H1 (cell line): Measurements from ENCODE around the gene HTR2A. TPM values are rescaled to one million over a fixed set of nuclear protein-coding genes. Genes with fewer than 3 reads are reported as not detected.

Experiments used
- CTCF ChIA-PET: fragments of 300-600 bp; sonication (Branson Sonifier 250); formaldehyde crosslinking; loops from one replicate; lab custom pipeline; 2021; ENCODE audit not compliant: partially characterized antibody; lab: Charles Lee
- POLR2A ChIA-PET: fragments of 300-600 bp; sonication (Branson Sonifier 250); formaldehyde crosslinking; loops from one replicate; lab custom pipeline; 2021; ENCODE audit warnings: inconsistent platforms; ENCODE audit not compliant: partially characterized antibody; lab: Charles Lee
- DNase-seq, 2 experiments: peaks; one replicate each; pipeline versions ENCODE4 v3.0.0 to v3.0.0-alpha.2; 2010 to 2022; ENCODE audit warnings: low spot score in 2 of 2, low read depth in 1 of 2, mixed read lengths in 1 of 2
- FAIRE-seq: peaks from 2 replicates; lab custom pipeline; 2011; peaks lifted over from hg19 to GRCh38; lab: Jason Lieb, UNC
- H2AFZ ChIP-seq: 2 replicates; pipeline ENCODE4 v1.8.1; 2012; ENCODE audit warnings: low read length, inconsistent platforms
- H2AK5ac ChIP-seq: 2 replicates; pipeline ENCODE4 v1.6.1; 2013; ENCODE audit warnings: low read depth, low read length
- H2BK120ac ChIP-seq: replicated peaks from 2 replicates; pipeline ENCODE3; 2013; ENCODE audit warnings: low read depth, low read length, inconsistent platforms
- H2BK12ac ChIP-seq: 2 replicates; pipeline ENCODE4 v1.6.1; 2013; ENCODE audit warnings: low read depth, low read length
- H2BK15ac ChIP-seq: 2 replicates; pipeline ENCODE4 v1.6.1; 2013; ENCODE audit warnings: low read length
- H2BK20ac ChIP-seq: 2 replicates; pipeline ENCODE4 v1.6.1; 2013; ENCODE audit warnings: low read length
- H2BK5ac ChIP-seq: 2 replicates; pipeline ENCODE4 v1.6.1; 2013; ENCODE audit warnings: low read depth, low read length
- H3K14ac ChIP-seq: 2 replicates; pipeline ENCODE4 v1.6.1; 2013; ENCODE audit warnings: inconsistent platforms; ENCODE audit not compliant: insufficient read length
- H3K18ac ChIP-seq: 2 replicates; pipeline ENCODE4 v1.6.1; 2013; ENCODE audit warnings: low read length; ENCODE audit errors: extremely low read depth
- H3K23ac ChIP-seq: 2 replicates; pipeline ENCODE4 v1.6.1; 2013; ENCODE audit warnings: inconsistent platforms; ENCODE audit not compliant: insufficient read length
- H3K23me2 ChIP-seq: 2 replicates; pipeline ENCODE4 v1.6.1; 2013; ENCODE audit warnings: low read depth, low read length
- H3K27ac ChIP-seq: 2 replicates; pipeline ENCODE4 v1.6.1; 2011; ENCODE audit warnings: low read depth, low read length, inconsistent platforms
- H3K27me3 ChIP-seq, 4 experiments: replicated peaks in 1 of 4; 1 replicate in 1 of 4; 2 replicates in 3 of 4; pipeline versions ENCODE4 v1.6.1 to v1.8.1; 2011 to 2013; ENCODE audit warnings: low read length in 3 of 4, mild to moderate bottlenecking in 3 of 4, inconsistent platforms in 2 of 4, mixed read lengths in 2 of 4, moderate library complexity in 1 of 4; ENCODE audit not compliant: control insufficient read depth in 3 of 4, insufficient read depth in 3 of 4; ENCODE audit errors: extremely low read depth in 1 of 4
- H3K36me3 ChIP-seq, 4 experiments: 2 replicates each; pipeline versions ENCODE4 v1.6.1 to v1.8.1; 2011 to 2013; ENCODE audit warnings: mild to moderate bottlenecking in 4 of 4, low read length in 3 of 4, moderate library complexity in 2 of 4, control low read depth in 1 of 4, inconsistent platforms in 1 of 4; ENCODE audit not compliant: insufficient read depth in 4 of 4, control insufficient read depth in 2 of 4
- H3K4ac ChIP-seq: replicated peaks from 2 replicates; pipeline ENCODE3; 2013; ENCODE audit warnings: low read length, low read depth, mixed read lengths, inconsistent platforms; ENCODE audit not compliant: insufficient read length
- H3K4me1 ChIP-seq, 4 experiments: replicated peaks in 1 of 4; 1 replicate in 1 of 4; 2 replicates in 3 of 4; pipeline versions ENCODE4 v1.6.1 to v1.8.1; 2011 to 2013; ENCODE audit warnings: low read length in 3 of 4, inconsistent platforms in 2 of 4, mixed read lengths in 1 of 4; ENCODE audit not compliant: insufficient read depth in 4 of 4, control insufficient read depth in 3 of 4
- H3K4me2 ChIP-seq, 2 experiments: 2 replicates each; pipeline versions ENCODE4 v1.6.1 to v1.8.1; 2011 to 2013; ENCODE audit warnings: low read depth in 2 of 2, low read length in 2 of 2, control low read depth in 1 of 2, inconsistent platforms in 1 of 2, mild to moderate bottlenecking in 1 of 2; ENCODE audit not compliant: insufficient read depth in 1 of 2
- H3K4me3 ChIP-seq, 4 experiments: fragments of 200-600, 300-600 bp in 1 of 4; sonication (generic), shearing (Covaris generic), sonication (Bioruptor Twin) in 1 of 4; 2 replicates each; pipeline versions ENCODE4 v1.5.1 to v1.8.1; 2011 to 2016; ENCODE audit warnings: low read length in 4 of 4, low read depth in 3 of 4, control low read depth in 2 of 4, inconsistent platforms in 2 of 4, mild to moderate bottlenecking in 2 of 4, mixed read lengths in 1 of 4, moderate library complexity in 1 of 4; ENCODE audit not compliant: insufficient read depth in 2 of 4; ENCODE audit errors: extremely low read depth in 1 of 4
- H3K56ac ChIP-seq: replicated peaks from 2 replicates; pipeline ENCODE3; 2013; ENCODE audit warnings: low read depth, mild to moderate bottlenecking, mixed read lengths, low read length, inconsistent platforms; ENCODE audit not compliant: insufficient read length
- H3K79me1 ChIP-seq: 2 replicates; pipeline ENCODE4 v1.6.1; 2013; ENCODE audit warnings: low read depth, low read length, control low read depth
- H3K79me2 ChIP-seq, 2 experiments: 2 replicates each; pipeline versions ENCODE4 v1.6.1 to v1.8.1; 2012 to 2013; ENCODE audit warnings: low read length in 2 of 2, mild to moderate bottlenecking in 2 of 2, inconsistent platforms in 1 of 2; ENCODE audit not compliant: insufficient read depth in 2 of 2, control insufficient read depth in 1 of 2
- H3K9ac ChIP-seq, 4 experiments: replicated peaks in 1 of 4; 1 replicate in 1 of 4; 2 replicates in 3 of 4; pipeline versions ENCODE4 v1.6.1 to v1.8.1; 2011 to 2013; ENCODE audit warnings: low read depth in 3 of 4, low read length in 3 of 4, control low read depth in 2 of 4, mild to moderate bottlenecking in 2 of 4, moderate library complexity in 2 of 4, inconsistent platforms in 1 of 4; ENCODE audit errors: extremely low read depth in 1 of 4
- H3K9me3 ChIP-seq, 2 experiments: 2 replicates each; pipeline versions ENCODE4 v1.6.1 to v1.8.1; 2012 to 2013; ENCODE audit warnings: mild to moderate bottlenecking in 2 of 2, moderate library complexity in 2 of 2, control low read depth in 1 of 2, inconsistent platforms in 1 of 2, low read depth in 1 of 2, low read length in 1 of 2, mixed read lengths in 1 of 2; ENCODE audit not compliant: insufficient read depth in 2 of 2
- H4K20me1 ChIP-seq, 2 experiments: replicated peaks in 1 of 2; 2 replicates each; pipeline versions ENCODE3 to v1.8.1; 2011 to 2013; ENCODE audit warnings: inconsistent platforms in 2 of 2, low read length in 2 of 2, mild to moderate bottlenecking in 1 of 2; ENCODE audit not compliant: insufficient read depth in 2 of 2, control insufficient read depth in 1 of 2
- H4K5ac ChIP-seq: 2 replicates; pipeline ENCODE4 v1.6.1; 2013; ENCODE audit warnings: low read length, low read depth, mixed read lengths, inconsistent platforms; ENCODE audit not compliant: insufficient read length
- H4K8ac ChIP-seq: 2 replicates; pipeline ENCODE4 v1.8.0; 2013; ENCODE audit warnings: mild to moderate bottlenecking, moderate library complexity, low read length, inconsistent platforms; ENCODE audit not compliant: insufficient read depth; ENCODE audit errors: extremely low read depth
- H4K91ac ChIP-seq: replicated peaks from 2 replicates; pipeline ENCODE3; 2013; ENCODE audit warnings: low read length, mixed read lengths, inconsistent platforms; ENCODE audit not compliant: insufficient read length
- ASH2L ChIP-seq: fragments of 200-600, 300-600 bp; sonication (generic); IDR thresholded peaks from one replicate; pipeline ENCODE4 v1.7.1; 2017; ENCODE audit warnings: low read length
- NANOG ChIP-seq: IDR thresholded peaks from 2 replicates; pipeline ENCODE4 v1.6.1; 2011; ENCODE audit warnings: low read length, low read depth, mild to moderate bottlenecking, inconsistent platforms; ENCODE audit not compliant: insufficient read depth, poor library complexity, severe bottlenecking
- POLR2AphosphoS5 ChIP-seq: IDR thresholded peaks from 2 replicates; pipeline ENCODE4 v1.6.1; 2011; ENCODE audit warnings: low read depth, low read length
- RBBP5 ChIP-seq: IDR thresholded peaks from 2 replicates; pipeline ENCODE4 v1.7.1; 2012; ENCODE audit warnings: low read depth, mild to moderate bottlenecking, inconsistent platforms, low read length, moderate library complexity, borderline replicate concordance
- RNF2 ChIP-seq: fragments of 200-900, 300-1000 bp; sonication (generic); IDR thresholded peaks from 2 replicates; pipeline ENCODE4 v1.7.1; 2016; ENCODE audit warnings: borderline replicate concordance, low read depth, mild to moderate bottlenecking, antibody characterized with exemption, low read length; ENCODE audit not compliant: poor library complexity, severe bottlenecking; ENCODE audit errors: missing control alignments
- SUZ12 ChIP-seq: fragments of 200-600 bp; sonication (generic); IDR thresholded peaks from 2 replicates; pipeline ENCODE4 v1.6.1; 2012; ENCODE audit warnings: mild to moderate bottlenecking, inconsistent platforms, low read length, moderate library complexity, mixed read lengths
- WGBS, 2 experiments: shearing (Covaris generic) in 1 of 2; methylation state at CpG; one replicate each; pipeline versions ENCODE4 v1.1.6 to v1.1.7; 2013 to 2015; ENCODE audit warnings: low lambda C conversion rate in 2 of 2, mixed read lengths in 2 of 2, inconsistent platforms in 1 of 2, low coverage in 1 of 2, missing lambda C conversion rate in 1 of 2; ENCODE audit not compliant: insufficient replicate concordance in 2 of 2, insufficient coverage in 1 of 2, insufficient read length in 1 of 2; ENCODE audit errors: extremely low coverage in 1 of 2, missing lambda C conversion rate in 1 of 2; 5-methylcytosine and 5-hydroxymethylcytosine counted together
- polyA plus RNA-seq, 7 experiments: library from polyadenylated mRNA; depleted of rRNA in 3 of 7; stranded (reverse) in 5 of 7; unstranded in 2 of 7; fragments of >200 nt in 5 of 7; fragments of 200-250 nt in 2 of 7; gene quantifications; 1 replicate in 5 of 7; 2 replicates in 1 of 7; 4 replicates in 1 of 7; pipeline versions ENCODE4 v1.2.1 to v1.2.3, GENCODE V29; 2011 to 2013; ENCODE audit warnings: missing spikeins in 2 of 7, mixed read lengths in 2 of 7
- total RNA-seq: library from RNA; stranded (reverse); fragmentation: NEBNext Ultra II Directional; extraction: Animal tissue kit (Norgen Biotek cat#: 25700); gene quantifications from 2 replicates; pipeline ENCODE4 v1.2.1, GENCODE V29; 2021

Gene HTR2A
- total and polyA plus RNA-seq, 2 of the 8 experiments (the other 6 are each of a cell fraction or from before 2014, with no cell fraction given): not detected

DNA sequence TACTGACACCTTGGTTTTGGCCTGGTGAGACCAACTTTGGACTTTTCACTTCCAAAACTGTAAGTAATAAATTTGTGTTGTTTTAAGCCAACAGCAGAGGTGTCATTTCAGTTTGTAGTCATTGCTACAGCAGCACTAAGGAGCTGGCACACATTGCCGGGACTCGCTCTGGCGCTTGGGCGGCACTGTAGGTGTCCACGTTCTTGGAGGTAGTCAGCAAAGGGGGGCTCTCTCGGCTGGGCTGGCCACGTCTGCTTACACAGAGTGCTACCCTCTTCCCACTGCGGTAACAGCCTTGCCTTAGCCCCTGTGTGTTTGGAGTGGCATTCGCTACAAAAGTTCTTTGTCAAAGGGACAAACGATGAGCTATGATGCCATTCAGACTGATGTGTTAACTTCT is 44.7 kb downstream of the HTR2A start:
- no peak overlapping the region for H2BK15ac ChIP-seq
- H3K4ac ChIP-seq: no peak overlapping the region
- no peaks in the 10 kb centered on the region for H3K36me3 ChIP-seq
- H3K4me2 ChIP-seq: no peak overlapping the region
- no peak overlapping the region for H2BK20ac ChIP-seq
- no peak overlapping the region for H3K23ac ChIP-seq
- no peak overlapping the region for H3K56ac ChIP-seq
- no peak overlapping the region for H3K9ac ChIP-seq
- ChIA-PET CTCF (no interaction called here), POLR2A (no interaction called here)
- no peaks in the 10 kb centered on the region for H4K20me1 ChIP-seq
- no peak overlapping the region for H4K5ac ChIP-seq
- no peaks in the 10 kb centered on the region for H3K27me3 ChIP-seq
- H4K8ac ChIP-seq: no peak overlapping the region
- H2AK5ac ChIP-seq: no peak overlapping the region
- no peaks in the 10 kb centered on the region for H3K4me1 ChIP-seq
- no peak overlapping the region for H3K18ac ChIP-seq
- no peaks in the 10 kb centered on the region for H3K9me3 ChIP-seq
- 90% methylated on average over 10 of the region's 10 CpGs; no CpG with 5 or more reads in 1 of the 2 experiments for WGBS, 2 experiments
- no peaks in the 10 kb centered on the region for H3K79me1 ChIP-seq
- no peak overlapping the region for H3K14ac ChIP-seq
- DNase-seq: no peak
- H2BK120ac ChIP-seq: no peak overlapping the region
- H2AFZ ChIP-seq: 0 out of 2 replicates have a peak overlapping the region, but pooled peaks have one; percentile 25
- H2BK5ac ChIP-seq: no peak overlapping the region
- H2BK12ac ChIP-seq: no peak overlapping the region
- H3K27ac ChIP-seq: no peak overlapping the region
- H3K79me2 ChIP-seq: no peaks in the 10 kb centered on the region
- H4K91ac ChIP-seq: no peak overlapping the region
- H3K4me3 ChIP-seq: no peak overlapping the region
- TF ChIP-seq ASH2L: no peak
- TF ChIP-seq SUZ12: no peak
- TF ChIP-seq RNF2: no peak
- no peak for TF ChIP-seq RBBP5
- TF ChIP-seq POLR2AphosphoS5: no peak
- no peak for TF ChIP-seq NANOG
- FAIRE-seq: no peak
- no peaks in the 10 kb centered on the region for H3K23me2 ChIP-seq
